SK-N-SH (cell line): Measurements from ENCODE around the gene POLG2.

Experiments
- CTCF ChIP-seq: fragments of 200-600 bp; sonication (generic); IDR thresholded peaks from 2 replicates; pipeline ENCODE4 v1.6.1; 2017; ENCODE audit warnings: antibody characterized with exemption, mild to moderate bottlenecking, moderate library complexity
- ELF1 ChIP-seq: IDR thresholded peaks from 2 replicates; pipeline ENCODE4 v1.4.0; 2012
- EP300 ChIP-seq, 2 experiments: IDR thresholded peaks; 2 replicates each; pipeline versions ENCODE4 v1.4.0 to v1.6.1; 2012; ENCODE audit warnings: borderline replicate concordance in 1 of 2, low read depth in 1 of 2, low read length in 1 of 2
- FOXM1 ChIP-seq: IDR thresholded peaks from 2 replicates; pipeline ENCODE4 v1.4.0; 2012; ENCODE audit warnings: low read depth, mild to moderate bottlenecking
- GABPA ChIP-seq: IDR thresholded peaks from 2 replicates; pipeline ENCODE4 v1.4.0; 2012; ENCODE audit warnings: low read depth, mild to moderate bottlenecking
- JUND ChIP-seq: IDR thresholded peaks from 2 replicates; pipeline ENCODE4 v1.4.0; 2012
- MAX ChIP-seq: IDR thresholded peaks from 2 replicates; pipeline ENCODE4 v1.4.0; 2012; ENCODE audit warnings: low read depth
- RXRA ChIP-seq: IDR thresholded peaks from 2 replicates; pipeline ENCODE4 v1.4.0; 2012; ENCODE audit warnings: low read depth, mild to moderate bottlenecking, borderline replicate concordance
- TAF1 ChIP-seq: IDR thresholded peaks from 2 replicates; pipeline ENCODE4 v1.6.1; 2012; ENCODE audit warnings: low read depth, mild to moderate bottlenecking, low read length, moderate library complexity, borderline replicate concordance
- USF2 ChIP-seq: fragments of 150-350 bp; IDR thresholded peaks from 2 replicates; pipeline ENCODE4 v1.6.1; 2017; ENCODE audit warnings: antibody characterized with exemption, low read length, low read depth, borderline replicate concordance
- YY1 ChIP-seq: IDR thresholded peaks from 2 replicates; pipeline ENCODE4 v1.4.0; 2012; ENCODE audit warnings: low read depth, mild to moderate bottlenecking
- ZBTB33 ChIP-seq: IDR thresholded peaks from 2 replicates; pipeline ENCODE4 v1.4.0; 2012; ENCODE audit warnings: low read depth, borderline replicate concordance

- TF ChIP-seq JUND: no peak
- no peak for TF ChIP-seq GABPA
- no peak for TF ChIP-seq CTCF
- no peak for TF ChIP-seq RXRA
- no peak for TF ChIP-seq USF2
- no peak for TF ChIP-seq FOXM1
- TF ChIP-seq EP300 (IDR thresholded peaks at IDR 0.05; ENCODE audit: borderline replicate concordance in 1 of 2, low read depth in 1 of 2, low read length in 1 of 2): no peak
- no peak for TF ChIP-seq ELF1
- no peak for TF ChIP-seq TAF1
- no peak for TF ChIP-seq ZBTB33
- no peak for TF ChIP-seq YY1
- TF ChIP-seq MAX: no peak
These were observed 19.0 kb downstream of the POLG2 start for GRCh38 chr17:64477849-64478248.
